HepG2 (cell line): ENCODE data around the gene FALEC. TPM values are rescaled to one million over a fixed set of nuclear protein-coding genes. Genes with fewer than 3 reads are reported as not detected.

ENCODE experiments used
- ATF7-NPFF ChIP-seq: sonication (generic); formaldehyde crosslinking; IDR thresholded peaks from 2 replicates; pipeline ENCODE4 v1.8.1; 2023; ENCODE audit warnings: mild to moderate bottlenecking, low read depth, missing genetic modification reagents, moderate library complexity
- CBX2 ChIP-seq, 2 experiments: fragments of 200-600 bp in 1 of 2; sonication (generic); formaldehyde crosslinking in 1 of 2; IDR thresholded peaks; 2 replicates each; pipeline versions ENCODE4 v1.7.0 to v1.8.1; 2018 to 2022; ENCODE audit warnings: low read depth in 2 of 2, low read length in 1 of 2, mild to moderate bottlenecking in 1 of 2, missing genetic modification reagents in 1 of 2
- HMG20B ChIP-seq: conservative IDR thresholded peaks from 2 replicates; pipeline ENCODE4 v1.6.1; 2016; ENCODE audit warnings: missing genetic modification reagents, missing compliant biosample characterization
- KLF9 ChIP-seq: IDR thresholded peaks from 2 replicates; pipeline ENCODE4 v1.6.1; 2016; ENCODE audit warnings: low read depth
- PBX2 ChIP-seq: IDR thresholded peaks from 2 replicates; pipeline ENCODE4 v1.6.1; 2016; ENCODE audit warnings: control low read depth
- REL ChIP-seq: sonication (generic); formaldehyde crosslinking; conservative IDR thresholded peaks from 2 replicates; pipeline ENCODE4 v1.8.0; 2022; ENCODE audit warnings: mild to moderate bottlenecking, missing genetic modification reagents, moderate library complexity
- SMARCC2 ChIP-seq: fragments of 450-650 bp; IDR thresholded peaks from 2 replicates; pipeline ENCODE4 v1.6.1; 2017; ENCODE audit warnings: antibody characterized with exemption, mild to moderate bottlenecking
- UBTF ChIP-seq: sonication (generic); formaldehyde crosslinking; IDR thresholded peaks from 2 replicates; pipeline ENCODE4 v1.4.0; 2020; ENCODE audit warnings: mild to moderate bottlenecking, missing genetic modification reagents
- ZFP41 ChIP-seq: sonication (generic); formaldehyde crosslinking; IDR thresholded peaks from 2 replicates; pipeline ENCODE4 v1.4.0; 2020; ENCODE audit warnings: mild to moderate bottlenecking, missing genetic modification reagents, borderline replicate concordance
- ZNF292 ChIP-seq: sonication (generic); formaldehyde crosslinking; IDR thresholded peaks from 2 replicates; pipeline ENCODE4 v1.8.1; 2022; ENCODE audit warnings: mild to moderate bottlenecking, low read depth, missing genetic modification reagents, borderline replicate concordance
- ZNF3 ChIP-seq: IDR thresholded peaks from 2 replicates; pipeline ENCODE4 v1.7.0; 2017; ENCODE audit warnings: inconsistent platforms
- ZNF335 ChIP-seq: sonication (generic); formaldehyde crosslinking; IDR thresholded peaks from 2 replicates; pipeline ENCODE4 v1.4.0; 2020; ENCODE audit warnings: missing genetic modification reagents
- ZNF510 ChIP-seq: sonication (generic); formaldehyde crosslinking; IDR thresholded peaks from 2 replicates; pipeline ENCODE4 v1.4.0; 2020; ENCODE audit warnings: low read depth, mild to moderate bottlenecking, missing genetic modification reagents
- ZNF569 ChIP-seq: sonication (generic); formaldehyde crosslinking; IDR thresholded peaks from 2 replicates; pipeline ENCODE4 v1.5.0; 2020; ENCODE audit warnings: mild to moderate bottlenecking, missing genetic modification reagents, moderate library complexity, borderline replicate concordance
- ZNF768 ChIP-seq: sonication (generic); formaldehyde crosslinking; IDR thresholded peaks from 2 replicates; pipeline ENCODE4 v1.4.0; 2020; ENCODE audit warnings: missing genetic modification reagents
- polyA plus RNA-seq, 8 experiments: library from polyadenylated mRNA; depleted of rRNA in 3 of 8; stranded (reverse) in 7 of 8; unstranded in 1 of 8; fragments of >200 nt; fragmentation: Illumina TruSeq in 4 of 8; extraction: Trizol in 4 of 8; gene quantifications; 2 replicates each; pipeline versions ENCODE4 v1.2.1 to v1.2.3, GENCODE V29; 2011 to 2016; ENCODE audit warnings: low read depth in 4 of 8, missing spikeins in 1 of 8, mixed read lengths in 1 of 8; ENCODE audit not compliant: insufficient read depth in 1 of 8
- total RNA-seq, 5 experiments: library from RNA; depleted of rRNA; stranded (reverse); fragments of >200 nt; fragmentation: Illumina TruSeq; extraction: Trizol; gene quantifications; 2 replicates each; pipeline ENCODE4 v1.2.3, GENCODE V29; 2016; ENCODE audit warnings: low read depth in 1 of 5
- TF ChIP-seq, protein P1 (sequence below): fragments of 450-650 bp; IDR thresholded peaks from 2 replicates; pipeline ENCODE4 v1.6.1; 2017
- TF ChIP-seq, protein P2 (sequence below): sonication (generic); formaldehyde crosslinking; conservative IDR thresholded peaks from 2 replicates; pipeline ENCODE4 v1.4.0; 2020; ENCODE audit warnings: missing genetic modification reagents
- TF ChIP-seq, protein P3 (sequence below): sonication (generic); formaldehyde crosslinking; IDR thresholded peaks from 2 replicates; pipeline ENCODE4 v1.4.0; 2020; ENCODE audit warnings: missing genetic modification reagents
- TF ChIP-seq, protein P4 (sequence below): sonication (generic); formaldehyde crosslinking; IDR thresholded peaks from 2 replicates; pipeline ENCODE4 v1.8.0; 2022; ENCODE audit warnings: missing genetic modification reagents, mild to moderate bottlenecking, borderline replicate concordance

Gene FALEC
- total and polyA plus RNA-seq, 2 of the 13 experiments (the other 11 are each of a cell fraction or from before 2014, with no cell fraction given) = 0.33 to 0.71 TPM

GRCh38 chr1:150486966-150487762 lies 28.4 kb upstream of the FALEC start, which contains the start of gene TARS2 (continued):
- TF ChIP-seq ZFP41 (CRISPR knock-in tag) (no peak), PBX2 (CRISPR knock-in tag) (peak; percentile 100), ZNF768 (CRISPR knock-in tag) (0 out of 2 replicates have a peak, but pooled peaks have one; percentile 37), KLF9 (CRISPR knock-in tag) (no peak), ZNF292 (CRISPR knock-in tag) (no peak), SMARCC2 (no peak), ZNF569 (no peak), ZNF3 (CRISPR knock-in tag) (no peak), ZNF335 (no peak; the same call in 1 of the 2 replicates), CBX2 (IDR thresholded peaks at IDR 0.05; ENCODE audit: low read depth, low read length) (no peak), CBX2 (CRISPR knock-in tag; IDR thresholded peaks at IDR 0.05; ENCODE audit: low read depth) (no peak), ATF7-NPFF (CRISPR knock-in tag) (no peak), UBTF (peak; percentile 77), ZNF510 (CRISPR knock-in tag) (0 out of 2 replicates have a peak, but pooled peaks have one; percentile 57), HMG20B (CRISPR knock-in tag) (peak; percentile 77), REL (CRISPR knock-in tag) (peak; percentile 74; the same call in 1 of the 2 replicates)
- TF ChIP-seq, protein P1, sequence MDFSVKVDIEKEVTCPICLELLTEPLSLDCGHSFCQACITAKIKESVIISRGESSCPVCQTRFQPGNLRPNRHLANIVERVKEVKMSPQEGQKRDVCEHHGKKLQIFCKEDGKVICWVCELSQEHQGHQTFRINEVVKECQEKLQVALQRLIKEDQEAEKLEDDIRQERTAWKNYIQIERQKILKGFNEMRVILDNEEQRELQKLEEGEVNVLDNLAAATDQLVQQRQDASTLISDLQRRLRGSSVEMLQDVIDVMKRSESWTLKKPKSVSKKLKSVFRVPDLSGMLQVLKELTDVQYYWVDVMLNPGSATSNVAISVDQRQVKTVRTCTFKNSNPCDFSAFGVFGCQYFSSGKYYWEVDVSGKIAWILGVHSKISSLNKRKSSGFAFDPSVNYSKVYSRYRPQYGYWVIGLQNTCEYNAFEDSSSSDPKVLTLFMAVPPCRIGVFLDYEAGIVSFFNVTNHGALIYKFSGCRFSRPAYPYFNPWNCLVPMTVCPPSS = no peak
- TF ChIP-seq, protein P2, sequence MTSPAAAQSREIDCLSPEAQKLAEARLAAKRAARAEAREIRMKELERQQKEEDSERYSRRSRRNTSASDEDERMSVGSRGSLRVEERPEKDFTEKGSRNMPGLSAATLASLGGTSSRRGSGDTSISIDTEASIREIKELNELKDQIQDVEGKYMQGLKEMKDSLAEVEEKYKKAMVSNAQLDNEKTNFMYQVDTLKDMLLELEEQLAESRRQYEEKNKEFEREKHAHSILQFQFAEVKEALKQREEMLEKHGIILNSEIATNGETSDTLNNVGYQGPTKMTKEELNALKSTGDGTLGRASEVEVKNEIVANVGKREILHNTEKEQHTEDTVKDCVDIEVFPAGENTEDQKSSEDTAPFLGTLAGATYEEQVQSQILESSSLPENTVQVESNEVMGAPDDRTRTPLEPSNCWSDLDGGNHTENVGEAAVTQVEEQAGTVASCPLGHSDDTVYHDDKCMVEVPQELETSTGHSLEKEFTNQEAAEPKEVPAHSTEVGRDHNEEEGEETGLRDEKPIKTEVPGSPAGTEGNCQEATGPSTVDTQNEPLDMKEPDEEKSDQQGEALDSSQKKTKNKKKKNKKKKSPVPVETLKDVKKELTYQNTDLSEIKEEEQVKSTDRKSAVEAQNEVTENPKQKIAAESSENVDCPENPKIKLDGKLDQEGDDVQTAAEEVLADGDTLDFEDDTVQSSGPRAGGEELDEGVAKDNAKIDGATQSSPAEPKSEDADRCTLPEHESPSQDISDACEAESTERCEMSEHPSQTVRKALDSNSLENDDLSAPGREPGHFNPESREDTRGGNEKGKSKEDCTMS = no peak
- TF ChIP-seq, protein P3, sequence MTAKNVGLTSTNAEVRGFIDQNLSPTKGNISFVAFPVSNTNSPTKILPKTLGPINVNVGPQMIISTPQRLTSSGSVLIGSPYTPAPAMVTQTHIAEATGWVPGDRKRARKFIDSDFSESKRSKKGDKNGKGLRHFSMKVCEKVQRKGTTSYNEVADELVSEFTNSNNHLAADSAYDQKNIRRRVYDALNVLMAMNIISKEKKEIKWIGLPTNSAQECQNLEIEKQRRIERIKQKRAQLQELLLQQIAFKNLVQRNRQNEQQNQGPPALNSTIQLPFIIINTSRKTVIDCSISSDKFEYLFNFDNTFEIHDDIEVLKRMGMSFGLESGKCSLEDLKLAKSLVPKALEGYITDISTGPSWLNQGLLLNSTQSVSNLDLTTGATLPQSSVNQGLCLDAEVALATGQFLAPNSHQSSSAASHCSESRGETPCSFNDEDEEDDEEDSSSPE (CRISPR knock-in tag) = peak; percentile 64; the same call in 1 of the 2 replicates
- TF ChIP-seq, protein P4, sequence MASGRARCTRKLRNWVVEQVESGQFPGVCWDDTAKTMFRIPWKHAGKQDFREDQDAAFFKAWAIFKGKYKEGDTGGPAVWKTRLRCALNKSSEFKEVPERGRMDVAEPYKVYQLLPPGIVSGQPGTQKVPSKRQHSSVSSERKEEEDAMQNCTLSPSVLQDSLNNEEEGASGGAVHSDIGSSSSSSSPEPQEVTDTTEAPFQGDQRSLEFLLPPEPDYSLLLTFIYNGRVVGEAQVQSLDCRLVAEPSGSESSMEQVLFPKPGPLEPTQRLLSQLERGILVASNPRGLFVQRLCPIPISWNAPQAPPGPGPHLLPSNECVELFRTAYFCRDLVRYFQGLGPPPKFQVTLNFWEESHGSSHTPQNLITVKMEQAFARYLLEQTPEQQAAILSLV (CRISPR knock-in tag) = no peak
